BJ (cell line): ENCODE measurements around the gene SLC9A3. TPM values are rescaled to one million over a fixed set of nuclear protein-coding genes. Genes with fewer than 3 reads are reported as not detected.

ENCODE experiments used
- CTCF ChIA-PET: fragments of 350-600 bp; formaldehyde crosslinking; extraction: SDS; loops from one replicate; lab custom pipeline; 2021; ENCODE audit warnings: antibody characterized with exemption, inconsistent platforms; lab: Yijun Ruan, JAX
- POLR2A ChIA-PET: fragments of 300-600 bp; sonication (Branson Sonifier 250); formaldehyde crosslinking; extraction: SDS; loops from one replicate; lab custom pipeline; 2021; ENCODE audit warnings: antibody characterized with exemption; lab: Charles Lee
- DNase-seq: peaks from one replicate; pipeline ENCODE4 v3.0.0-alpha.2; 2011; ENCODE audit warnings: low read depth
- H3K27me3 ChIP-seq: 2 replicates; pipeline ENCODE4 v1.6.0; 2011; ENCODE audit warnings: low read length; ENCODE audit not compliant: control insufficient read depth, insufficient read depth
- H3K36me3 ChIP-seq: 2 replicates; pipeline ENCODE4 v1.5.1; 2011; ENCODE audit warnings: low read length; ENCODE audit not compliant: control insufficient read depth, insufficient read depth
- H3K4me3 ChIP-seq: 2 replicates; pipeline ENCODE4 v1.5.1; 2011; ENCODE audit warnings: low read depth, mild to moderate bottlenecking, control low read depth, low read length
- CTCF ChIP-seq: IDR thresholded peaks from 2 replicates; pipeline ENCODE4 v1.5.1; 2011; ENCODE audit warnings: low read depth, mild to moderate bottlenecking, control low read depth, inconsistent platforms, low read length, moderate library complexity; ENCODE audit not compliant: insufficient read depth
- polyA plus RNA-seq: library from polyadenylated mRNA; depleted of rRNA; stranded (reverse); fragments of >200 nt; gene quantifications from 2 replicates; pipeline ENCODE4 v1.2.3, GENCODE V29; 2011

SLC9A3 gene
- polyA plus RNA-seq, 1 experiment: 1.2 TPM

GRCh38 chr5:473551-474192, 50.6 kb downstream of the SLC9A3 start:
- peak overlapping the region; percentile 77 for H3K4me3 ChIP-seq
- POLR2A ChIA-PET: no interaction called here
- TF ChIP-seq CTCF: no peak
- CTCF ChIA-PET: interaction anchor here (0.6 to 3.2 kb wide), 4 partner anchors 27 to 157 kb away, joined by 3 to 11 read pairs (median 4); partner anchors contain the start of gene AHRR
- no peak for DNase-seq
- H3K27me3 ChIP-seq: no peaks in the 10 kb centered on the region
- peaks cover 4% of the 10 kb centered on the region; the same call in 1 of the 2 replicates for H3K36me3 ChIP-seq

- no peak for DNase-seq
- no peaks in the 10 kb centered on the region for H3K27me3 ChIP-seq
- POLR2A ChIA-PET: no interaction called here
- CTCF ChIA-PET: interaction anchor here (0.6 to 3.2 kb wide), 5 partner anchors 16 to 156 kb away, joined by 3 to 11 read pairs (median 5); partner anchors contain the start of gene AHRR
- H3K4me3 ChIP-seq: peak overlapping the region; percentile 77
- H3K36me3 ChIP-seq: peaks cover 4% of the 10 kb centered on the region; the same call in 1 of the 2 replicates
- no peak for TF ChIP-seq CTCF
These were observed 51.3 kb downstream of the SLC9A3 start for GRCh38 chr5:472656-473550.

GRCh38 chr5:472076-472655, 52.1 kb downstream of the SLC9A3 start:
- ChIA-PET POLR2A (no interaction called here), CTCF (interaction anchor here (0.8 to 3.2 kb wide), 4 partner anchors 15 to 155 kb away, joined by 3 to 11 read pairs (median 4); partner anchors contain the start of gene AHRR)
- TF ChIP-seq CTCF: no peak
- H3K36me3 ChIP-seq: peaks cover 4% of the 10 kb centered on the region; the same call in 1 of the 2 replicates
- H3K27me3 ChIP-seq: no peaks in the 10 kb centered on the region
- DNase-seq: no peak
- H3K4me3 ChIP-seq: peak overlapping the region; percentile 61

GRCh38 chr5:471750-472058, 52.5 kb downstream of the SLC9A3 start:
- no peaks in the 10 kb centered on the region for H3K27me3 ChIP-seq
- TF ChIP-seq CTCF: no peak
- no peak for DNase-seq
- peak overlapping the region; percentile 61; the same call in 1 of the 2 replicates for H3K4me3 ChIP-seq
- POLR2A ChIA-PET: no interaction called here
- H3K36me3 ChIP-seq: peaks cover 8% of the 10 kb centered on the region
- CTCF ChIA-PET: interaction anchor here (0.8 to 3.2 kb wide), 4 partner anchors 15 to 155 kb away, joined by 3 to 11 read pairs (median 4); partner anchors contain the start of gene AHRR
